ENCODE results near the gene CLPTM1L. TPM values are rescaled to one million over a fixed set of nuclear protein-coding genes. Genes with fewer than 3 reads are reported as not detected.

Gene CLPTM1L
- total and polyA plus RNA-seq, 10 donors: 39.7 to 118 (median 94.9) TPM

DNA sequence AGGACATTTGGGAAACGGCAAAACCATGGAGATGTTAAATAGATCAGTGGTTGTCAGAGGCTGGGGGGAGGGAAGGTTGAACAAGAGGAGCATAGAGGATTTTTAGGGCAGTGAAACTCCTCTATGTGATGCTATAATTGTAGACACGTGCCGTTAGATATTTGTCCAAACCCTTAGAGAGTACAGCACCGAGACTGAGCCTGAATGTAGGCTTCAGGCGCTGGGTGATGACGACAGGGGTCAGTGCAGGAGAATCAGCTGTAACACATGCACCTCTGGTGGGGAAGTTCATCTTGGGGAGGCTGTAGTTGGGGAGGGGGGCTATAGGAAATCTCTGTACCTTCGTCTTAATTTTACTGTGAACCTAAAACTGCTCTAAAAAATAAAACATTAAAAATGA is 22.2 kb upstream of the CLPTM1L start:
- peak; percentile 45 for DNase-seq
- no peak overlapping the region for H3K27ac ChIP-seq
- peaks cover 0 to 34% (median 19%) of the 10 kb centered on the region in 7 donors for H3K27me3 ChIP-seq (replicated peaks in 1 of 7)
- H3K36me3 ChIP-seq: no peaks in the 10 kb centered on the region
- TF ChIP-seq, protein P1, sequence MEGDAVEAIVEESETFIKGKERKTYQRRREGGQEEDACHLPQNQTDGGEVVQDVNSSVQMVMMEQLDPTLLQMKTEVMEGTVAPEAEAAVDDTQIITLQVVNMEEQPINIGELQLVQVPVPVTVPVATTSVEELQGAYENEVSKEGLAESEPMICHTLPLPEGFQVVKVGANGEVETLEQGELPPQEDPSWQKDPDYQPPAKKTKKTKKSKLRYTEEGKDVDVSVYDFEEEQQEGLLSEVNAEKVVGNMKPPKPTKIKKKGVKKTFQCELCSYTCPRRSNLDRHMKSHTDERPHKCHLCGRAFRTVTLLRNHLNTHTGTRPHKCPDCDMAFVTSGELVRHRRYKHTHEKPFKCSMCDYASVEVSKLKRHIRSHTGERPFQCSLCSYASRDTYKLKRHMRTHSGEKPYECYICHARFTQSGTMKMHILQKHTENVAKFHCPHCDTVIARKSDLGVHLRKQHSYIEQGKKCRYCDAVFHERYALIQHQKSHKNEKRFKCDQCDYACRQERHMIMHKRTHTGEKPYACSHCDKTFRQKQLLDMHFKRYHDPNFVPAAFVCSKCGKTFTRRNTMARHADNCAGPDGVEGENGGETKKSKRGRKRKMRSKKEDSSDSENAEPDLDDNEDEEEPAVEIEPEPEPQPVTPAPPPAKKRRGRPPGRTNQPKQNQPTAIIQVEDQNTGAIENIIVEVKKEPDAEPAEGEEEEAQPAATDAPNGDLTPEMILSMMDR (IDR thresholded peaks at IDR 0.05 in 8 of 11, conservative IDR thresholded peaks at IDR 0.05 in 3 of 11): no peak
- TF ChIP-seq POLR2AphosphoS5 (IDR thresholded peaks at IDR 0.05) (no peak), POLR2A (IDR thresholded peaks at IDR 0.05) (no peak)
- peaks cover 0 to 22% (median 6%) of the 10 kb centered on the region in 6 donors for H3K4me1 ChIP-seq
- H3K4me3 ChIP-seq: peak overlapping the region in 1 of 8 donors; percentile 3
- 61 to 68% (median 64%) methylated on average over 7 of the region's 7 CpGs for WGBS, 5 donors
- intact Hi-C loops (cut with DNase I; ENCODE audit: low total_unique reads): no loop called here
- no peaks in the 10 kb centered on the region for H3K9me3 ChIP-seq

DNA sequence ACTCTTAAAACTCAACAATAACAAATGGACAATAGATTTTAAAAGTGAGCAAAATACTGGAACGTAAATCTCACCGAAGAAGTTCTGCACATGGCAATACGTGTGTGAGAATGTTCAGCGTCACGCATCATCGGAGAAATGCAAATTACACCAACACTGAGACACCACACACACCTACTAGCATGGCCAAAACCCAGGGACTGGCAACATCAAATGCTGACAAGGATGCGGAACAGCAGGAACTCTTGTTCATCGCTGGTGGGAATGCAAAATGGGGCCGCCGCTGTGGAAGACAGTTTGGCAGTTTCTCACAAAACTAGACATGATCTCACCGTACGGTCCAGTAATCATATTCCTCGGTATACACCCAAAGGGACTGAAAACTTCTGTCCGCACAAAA is 21.6 kb upstream of the CLPTM1L start:
- no peaks in the 10 kb centered on the region for H3K9me3 ChIP-seq
- H3K4me3 ChIP-seq: peak overlapping the region in 1 of 8 donors; percentile 3
- H3K4me1 ChIP-seq: peaks cover 0 to 18% (median 0%) of the 10 kb centered on the region in 6 donors
- H3K27ac ChIP-seq: no peak overlapping the region
- intact Hi-C loops (cut with DNase I; ENCODE audit: low total_unique reads): no loop called here
- TF ChIP-seq POLR2AphosphoS5 (IDR thresholded peaks at IDR 0.05): peak in 1 of 3 donors; percentile 65
- TF ChIP-seq, protein P1 (IDR thresholded peaks at IDR 0.05 in 8 of 11, conservative IDR thresholded peaks at IDR 0.05 in 3 of 11): no peak
- peaks cover 0 to 40% (median 25%) of the 10 kb centered on the region in 7 donors for H3K27me3 ChIP-seq (replicated peaks in 1 of 7)
- DNase-seq: peak; percentile 74
- WGBS, 5 donors: 71 to 84% (median 79%) methylated on average over 14 of the region's 14 CpGs
- H3K36me3 ChIP-seq: no peaks in the 10 kb centered on the region

DNA sequence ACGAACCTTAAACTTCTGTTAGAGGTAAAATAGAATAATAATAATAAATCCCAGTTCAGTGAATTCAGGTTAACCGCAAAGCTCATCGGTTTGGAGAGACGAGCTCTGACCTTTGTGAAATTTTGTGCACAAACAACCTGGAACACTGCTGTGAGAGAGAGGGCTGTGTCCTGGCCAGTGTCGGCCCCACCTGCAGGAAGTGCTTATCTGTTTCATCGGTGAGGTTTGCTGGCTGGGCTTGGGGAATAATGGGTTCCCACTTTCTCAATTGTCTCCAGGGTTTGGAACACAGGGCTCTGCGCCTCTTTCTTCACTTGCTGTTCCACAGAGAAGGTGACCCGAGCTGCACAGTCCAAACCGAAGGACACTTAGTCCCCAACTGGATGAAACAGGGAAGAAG is 19.3 kb upstream of the CLPTM1L start:
- H3K36me3 ChIP-seq: no peaks in the 10 kb centered on the region
- no peaks in the 10 kb centered on the region for H3K9me3 ChIP-seq
- TF ChIP-seq, protein P1 (IDR thresholded peaks at IDR 0.05 in 8 of 11, conservative IDR thresholded peaks at IDR 0.05 in 3 of 11): no peak
- TF ChIP-seq POLR2AphosphoS5 (IDR thresholded peaks at IDR 0.05) (no peak), POLR2A (IDR thresholded peaks at IDR 0.05) (no peak)
- no peak overlapping the region for H3K4me3 ChIP-seq
- peaks cover 0 to 63% (median 31%) of the 10 kb centered on the region in 7 donors for H3K27me3 ChIP-seq (replicated peaks in 1 of 7)
- H3K27ac ChIP-seq: no peak overlapping the region
- peaks cover 0 to 18% (median 0%) of the 10 kb centered on the region in 6 donors for H3K4me1 ChIP-seq
- WGBS, 5 donors: 67 to 76% (median 71%) methylated on average over 9 of the region's 9 CpGs
- intact Hi-C loops (cut with DNase I; ENCODE audit: low total_unique reads): no loop called here
- DNase-seq: peak; percentile 42

DNA sequence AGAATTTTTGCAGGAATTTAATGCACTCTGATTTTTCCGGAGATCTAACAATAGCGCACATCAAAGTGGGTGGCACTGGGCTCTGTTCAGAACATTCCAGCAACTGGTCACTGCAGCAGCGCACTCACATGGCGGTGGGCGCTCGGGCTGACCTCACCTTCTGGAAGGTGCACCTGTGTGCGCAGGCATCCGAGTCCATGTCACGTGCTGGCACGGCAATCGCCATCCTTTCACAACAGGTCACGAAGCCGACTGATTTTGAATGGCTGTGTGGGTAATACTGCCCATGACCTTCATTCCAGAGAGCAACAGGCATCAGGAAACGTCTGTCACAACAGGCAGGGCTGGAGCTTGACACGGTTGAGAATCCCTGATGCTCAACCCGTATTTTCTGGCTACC is 18.7 kb upstream of the CLPTM1L start:
- WGBS, 5 donors: 64 to 83% (median 79%) methylated on average over 11 to 16 of the region's 16 CpGs
- H3K4me1 ChIP-seq: peaks cover 0 to 18% (median 0%) of the 10 kb centered on the region in 6 donors
- intact Hi-C loops (cut with DNase I; ENCODE audit: low total_unique reads): no loop called here
- H3K4me3 ChIP-seq: no peak overlapping the region
- peak; percentile 74 for DNase-seq
- no peaks in the 10 kb centered on the region for H3K36me3 ChIP-seq
- TF ChIP-seq POLR2A (IDR thresholded peaks at IDR 0.05) (no peak), POLR2AphosphoS5 (IDR thresholded peaks at IDR 0.05) (no peak)
- TF ChIP-seq, protein P1 (IDR thresholded peaks at IDR 0.05 in 8 of 11, conservative IDR thresholded peaks at IDR 0.05 in 3 of 11): no peak
- H3K27me3 ChIP-seq (replicated peaks in 1 of 7): peaks cover 0 to 69% (median 37%) of the 10 kb centered on the region in 7 donors
- no peaks in the 10 kb centered on the region for H3K9me3 ChIP-seq
- H3K27ac ChIP-seq: no peak overlapping the region
